MCF 10A (cell line): ENCODE results near the gene DPP4. TPM values are rescaled to one million over a fixed set of nuclear protein-coding genes. Genes with fewer than 3 reads are reported as not detected.
A peak's percentile ranks its signal among the peaks of the same experiment; 100 is the strongest.

ENCODE experiments used
- BruUV-seq: library from RNA; stranded (reverse); fragments of 400-500 nt; replicated peaks from 2 replicates; lab custom pipeline; 2021; lab: Mats Ljungman, UMichigan
- CTCF ChIA-PET: fragments of 300-600 bp; sonication (Branson Sonifier 250); formaldehyde crosslinking; extraction: SDS; loops from one replicate; lab custom pipeline; 2021; ENCODE audit warnings: antibody characterized with exemption, inconsistent platforms; lab: Yijun Ruan, JAX
- POLR2A ChIA-PET: fragments of 300-600, 350-650 bp; sonication (Branson Sonifier 250); formaldehyde crosslinking; extraction: SDS; loops from one replicate; lab custom pipeline; 2020; ENCODE audit warnings: antibody characterized with exemption, inconsistent platforms; lab: Yijun Ruan, JAX
- DNase-seq: peaks from one replicate; pipeline ENCODE4 v3.0.0-alpha.2; 2018; ENCODE audit not compliant: unreplicated experiment
- H3K27ac Mint-ChIP-seq: one replicate; pipeline ENCODE4 v1.8.0; 2022; ENCODE audit warnings: mild to moderate bottlenecking, low read depth, mixed read lengths; ENCODE audit not compliant: unreplicated experiment
- H3K27me3 Mint-ChIP-seq: one replicate; pipeline ENCODE4 v1.8.0; 2022; ENCODE audit warnings: mixed read lengths; ENCODE audit not compliant: insufficient read depth, unreplicated experiment
- H3K36me3 Mint-ChIP-seq: one replicate; pipeline ENCODE4 v1.8.0; 2022; ENCODE audit warnings: mild to moderate bottlenecking, moderate library complexity, mixed read lengths; ENCODE audit not compliant: insufficient read depth, unreplicated experiment
- H3K4me1 Mint-ChIP-seq: one replicate; pipeline ENCODE4 v1.8.0; 2022; ENCODE audit warnings: mixed read lengths; ENCODE audit not compliant: insufficient read depth, unreplicated experiment
- H3K4me3 Mint-ChIP-seq: one replicate; pipeline ENCODE4 v1.8.0; 2022; ENCODE audit warnings: mild to moderate bottlenecking, moderate library complexity, mixed read lengths; ENCODE audit not compliant: unreplicated experiment
- H3K9me3 Mint-ChIP-seq: one replicate; pipeline ENCODE4 v1.8.0; 2022; ENCODE audit warnings: mixed read lengths; ENCODE audit not compliant: unreplicated experiment
- intact Hi-C: fragments of 100-400 bp; cut with micrococcal nuclease; formaldehyde crosslinking; loops from 2 replicates; pipeline ENCODE4 v1.14.1; 2022
- total RNA-seq: library from RNA; stranded (reverse); gene quantifications from 2 replicates; pipeline ENCODE4 v1.2.3, GENCODE V29; 2022
- TF ChIP-seq, protein P1 (sequence below): fragments of 200-600 bp; IDR thresholded peaks from one replicate; pipeline ENCODE4 v1.8.0; 2022; ENCODE audit warnings: antibody characterized with exemption, mild to moderate bottlenecking; ENCODE audit not compliant: unreplicated experiment

DPP4 gene
- total RNA-seq, 1 experiment from 2014 or later: not detected

DNA sequence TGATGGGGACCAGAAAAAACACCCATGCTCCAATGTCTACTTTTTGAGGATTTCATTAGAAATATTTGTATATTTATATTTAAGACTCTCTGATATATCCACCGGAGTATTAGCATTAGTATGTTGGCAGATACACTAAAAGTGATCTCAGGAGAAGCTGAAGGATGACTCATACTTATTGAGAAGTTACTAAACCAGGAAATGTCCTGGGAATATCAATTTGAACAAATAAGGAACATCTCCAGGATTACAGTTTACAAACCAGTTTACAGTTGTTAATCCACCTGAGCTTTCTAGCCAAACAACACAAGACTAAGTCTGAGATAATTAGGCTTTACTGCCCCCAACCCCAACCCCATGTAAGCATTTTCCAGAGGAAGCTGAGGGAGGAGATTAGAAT, 16.1 kb upstream of the DPP4 start:
- POLR2A ChIA-PET: interaction anchor here (0.6 to 6.5 kb wide), 8 partner anchors 14 to 252 kb away, joined by 3 to 41 read pairs (median 6); no protein-coding TSS in a partner anchor
- Mint-ChIP-seq H3K27ac (peak overlapping the region; percentile 54), H3K27me3 (no peaks in the 10 kb centered on the region), H3K4me3 (no peak overlapping the region), H3K9me3 (no peaks in the 10 kb centered on the region), H3K36me3 (no peaks in the 10 kb centered on the region), H3K4me1 (peaks cover 57% of the 10 kb centered on the region)
- no peak for DNase-seq
- CTCF ChIA-PET: no interaction called here
- TF ChIP-seq, protein P1, sequence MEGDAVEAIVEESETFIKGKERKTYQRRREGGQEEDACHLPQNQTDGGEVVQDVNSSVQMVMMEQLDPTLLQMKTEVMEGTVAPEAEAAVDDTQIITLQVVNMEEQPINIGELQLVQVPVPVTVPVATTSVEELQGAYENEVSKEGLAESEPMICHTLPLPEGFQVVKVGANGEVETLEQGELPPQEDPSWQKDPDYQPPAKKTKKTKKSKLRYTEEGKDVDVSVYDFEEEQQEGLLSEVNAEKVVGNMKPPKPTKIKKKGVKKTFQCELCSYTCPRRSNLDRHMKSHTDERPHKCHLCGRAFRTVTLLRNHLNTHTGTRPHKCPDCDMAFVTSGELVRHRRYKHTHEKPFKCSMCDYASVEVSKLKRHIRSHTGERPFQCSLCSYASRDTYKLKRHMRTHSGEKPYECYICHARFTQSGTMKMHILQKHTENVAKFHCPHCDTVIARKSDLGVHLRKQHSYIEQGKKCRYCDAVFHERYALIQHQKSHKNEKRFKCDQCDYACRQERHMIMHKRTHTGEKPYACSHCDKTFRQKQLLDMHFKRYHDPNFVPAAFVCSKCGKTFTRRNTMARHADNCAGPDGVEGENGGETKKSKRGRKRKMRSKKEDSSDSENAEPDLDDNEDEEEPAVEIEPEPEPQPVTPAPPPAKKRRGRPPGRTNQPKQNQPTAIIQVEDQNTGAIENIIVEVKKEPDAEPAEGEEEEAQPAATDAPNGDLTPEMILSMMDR: no peak
- intact Hi-C loops: no loop called here
- BruUV-seq: no TSS peak

DNA sequence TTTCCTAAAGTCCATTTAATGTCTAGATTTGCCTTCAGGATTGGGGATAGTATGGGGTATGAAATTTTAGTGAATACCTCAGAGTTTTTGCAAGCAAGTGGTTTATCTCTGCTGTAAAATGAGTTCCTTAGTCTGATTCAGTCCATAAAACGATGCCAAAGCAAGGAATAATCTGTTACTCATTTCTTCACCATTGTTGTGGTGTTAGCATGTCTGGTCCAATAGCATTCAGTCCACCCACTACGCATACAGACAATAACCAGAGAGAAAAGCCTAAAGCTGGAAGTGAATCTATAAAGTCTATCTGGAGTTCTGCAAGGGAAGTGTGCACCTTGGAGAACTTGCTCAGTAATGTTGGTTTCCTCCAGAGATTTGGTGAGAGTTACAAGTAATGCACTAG, 12.9 kb upstream of the DPP4 start:
- H3K27ac Mint-ChIP-seq: no peak overlapping the region

DNA sequence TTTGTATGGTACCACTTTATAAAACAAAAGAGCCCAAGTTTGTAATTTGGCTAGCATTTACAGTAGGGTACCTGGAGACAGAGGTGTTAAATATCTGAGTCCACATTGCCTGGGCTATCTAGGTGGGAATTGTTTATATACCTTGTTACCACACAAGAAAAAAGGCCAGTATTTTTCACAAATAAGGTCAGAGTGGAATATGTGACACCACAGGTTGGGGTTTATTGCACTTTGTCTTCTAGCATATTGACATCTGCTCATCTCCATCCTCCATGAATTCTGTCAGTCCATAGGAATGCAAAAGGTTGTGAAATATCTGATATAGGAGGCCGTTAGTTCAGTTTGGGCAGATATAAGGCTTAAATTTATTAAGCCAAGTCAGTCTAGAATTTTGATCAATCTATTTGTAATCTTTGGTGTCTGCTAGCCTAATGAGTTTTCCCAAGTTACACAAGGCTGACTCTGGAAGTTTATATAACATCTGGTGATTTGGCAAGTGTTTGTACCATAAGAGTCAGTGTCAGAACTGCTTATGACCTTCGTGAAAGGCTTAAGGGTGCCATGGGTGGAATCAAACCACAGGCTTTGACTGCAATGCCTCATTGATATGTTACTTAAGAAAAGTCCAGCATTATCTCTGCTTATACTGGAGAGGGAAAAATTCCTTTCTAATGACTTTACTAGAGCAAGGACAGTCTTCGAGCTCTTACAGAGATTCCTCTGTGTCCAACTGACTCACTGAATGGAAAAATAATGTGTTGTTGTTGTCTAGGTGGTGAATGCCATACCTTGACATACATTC, 11.3 kb upstream of the DPP4 start:
- no peak overlapping the region for H3K4me3 Mint-ChIP-seq
- DNase-seq: peak; percentile 47
- ChIA-PET CTCF (interaction anchor here (0.6 kb wide), 1 partner anchor 114 kb away, joined by 4 read pairs; no protein-coding TSS in a partner anchor), POLR2A (interaction anchor here (0.6 to 1.5 kb wide), 4 partner anchors 10 to 27 kb away, joined by 3 to 4 read pairs (median 3); no protein-coding TSS in a partner anchor)
- peak overlapping the region; percentile 60 for H3K27ac Mint-ChIP-seq
- H3K36me3 Mint-ChIP-seq: no peaks in the 10 kb centered on the region
- no peaks in the 10 kb centered on the region for H3K9me3 Mint-ChIP-seq
- BruUV-seq: no TSS peak
- H3K4me1 Mint-ChIP-seq: peaks cover 26% of the 10 kb centered on the region
- intact Hi-C loops: no loop called here
- TF ChIP-seq, protein P1: no peak
- no peaks in the 10 kb centered on the region for H3K27me3 Mint-ChIP-seq

More for the DNA sequence above, 12.9 kb upstream of the DPP4 start:
- no peak overlapping the region for H3K4me3 Mint-ChIP-seq
- ChIA-PET CTCF (interaction anchor here (0.6 kb wide), 1 partner anchor 36 kb away, joined by 3 read pairs; no protein-coding TSS in a partner anchor), POLR2A (no interaction called here)
- BruUV-seq: no TSS peak
- peaks cover 42% of the 10 kb centered on the region for H3K4me1 Mint-ChIP-seq
- no peaks in the 10 kb centered on the region for H3K9me3 Mint-ChIP-seq
- no peaks in the 10 kb centered on the region for H3K27me3 Mint-ChIP-seq
- no peaks in the 10 kb centered on the region for H3K36me3 Mint-ChIP-seq
- intact Hi-C loops: no loop called here
- no peak for DNase-seq
- TF ChIP-seq, protein P1: no peak

DNA sequence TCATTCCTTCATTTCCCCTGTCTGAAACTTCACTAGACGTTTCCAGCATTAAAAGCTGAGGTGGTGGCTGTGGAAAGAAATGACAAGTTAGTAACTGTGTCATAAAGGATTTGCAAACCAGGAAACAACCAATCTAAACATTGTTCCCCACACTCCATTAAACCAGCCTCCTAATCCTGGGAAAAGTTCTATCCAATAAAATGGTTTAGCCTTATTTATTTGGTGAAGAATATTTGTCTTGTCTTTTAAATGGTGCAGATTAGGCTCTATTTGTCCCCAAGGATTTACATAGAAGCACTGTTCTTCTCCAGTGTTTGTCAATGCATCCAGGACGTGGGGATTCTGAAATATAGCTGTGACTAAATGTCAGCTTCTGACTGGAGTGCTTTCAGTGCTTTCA, 10.5 kb upstream of the DPP4 start:
- Mint-ChIP-seq H3K36me3 (no peaks in the 10 kb centered on the region), H3K4me3 (no peak overlapping the region), H3K4me1 (peaks cover 18% of the 10 kb centered on the region), H3K9me3 (no peaks in the 10 kb centered on the region), H3K27ac (no peak overlapping the region), H3K27me3 (no peaks in the 10 kb centered on the region)
- TF ChIP-seq, protein P1: no peak
- ChIA-PET CTCF (no interaction called here), POLR2A (interaction anchor here (0.9 to 2.0 kb wide), 2 partner anchors 8 to 9 kb away, joined by 3 to 7 read pairs; no protein-coding TSS in a partner anchor)
- BruUV-seq: no TSS peak
- no peak for DNase-seq
- intact Hi-C loops: no loop called here
